GM19043 (cell line): ENCODE measurements around the gene LILRB3.
"Not testable (repeated sequence)": the region's sequence is repeated elsewhere in the genome, so short reads cannot be mapped to it uniquely, and the experiment has no call there.

Source experiments
- ATAC-seq: cut with Tn5 transposase; IDR thresholded peaks from one replicate; pipeline ENCODE4 v1.9.1; 2021; ENCODE audit warnings: low read depth; ENCODE audit not compliant: unreplicated experiment

LILRB3 gene

GRCh38 chr19:54191011-54191810, 31.6 kb downstream of the LILRB3 start, which contains the start of gene TSEN34:
Gene TSEN34, plus strand, starts transcription at chr19:54191308. Its CDS starts 57 bp downstream, at chr19:54191365.
- peak; percentile 24 for ATAC-seq

DNA sequence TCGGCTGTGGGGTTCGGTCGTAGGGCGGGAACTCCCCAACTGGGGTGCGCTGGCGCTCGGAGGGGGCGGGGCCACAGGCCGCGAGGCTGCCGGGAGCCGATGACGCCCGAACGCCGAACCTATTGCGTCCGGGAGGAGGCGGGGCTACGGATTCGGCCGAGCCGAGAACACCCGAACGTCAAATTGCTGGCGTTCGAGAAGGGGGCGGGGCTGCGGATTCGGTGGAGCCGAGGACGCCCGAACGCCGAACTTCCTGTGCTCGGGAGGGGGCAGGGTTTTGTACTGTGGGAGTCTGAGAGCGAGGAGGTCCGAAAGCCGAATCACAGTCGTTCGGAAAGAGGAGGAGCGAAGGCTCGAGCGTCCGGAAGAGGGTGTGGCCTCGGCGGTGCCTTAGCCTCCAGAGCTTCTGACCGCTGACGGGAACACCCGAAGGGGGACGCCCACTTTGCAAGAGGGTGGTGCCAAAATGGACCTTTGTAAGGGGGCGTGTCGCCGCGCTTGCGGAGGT, 32.2 kb downstream of the LILRB3 start:
- ATAC-seq: peak; percentile 43

DNA sequence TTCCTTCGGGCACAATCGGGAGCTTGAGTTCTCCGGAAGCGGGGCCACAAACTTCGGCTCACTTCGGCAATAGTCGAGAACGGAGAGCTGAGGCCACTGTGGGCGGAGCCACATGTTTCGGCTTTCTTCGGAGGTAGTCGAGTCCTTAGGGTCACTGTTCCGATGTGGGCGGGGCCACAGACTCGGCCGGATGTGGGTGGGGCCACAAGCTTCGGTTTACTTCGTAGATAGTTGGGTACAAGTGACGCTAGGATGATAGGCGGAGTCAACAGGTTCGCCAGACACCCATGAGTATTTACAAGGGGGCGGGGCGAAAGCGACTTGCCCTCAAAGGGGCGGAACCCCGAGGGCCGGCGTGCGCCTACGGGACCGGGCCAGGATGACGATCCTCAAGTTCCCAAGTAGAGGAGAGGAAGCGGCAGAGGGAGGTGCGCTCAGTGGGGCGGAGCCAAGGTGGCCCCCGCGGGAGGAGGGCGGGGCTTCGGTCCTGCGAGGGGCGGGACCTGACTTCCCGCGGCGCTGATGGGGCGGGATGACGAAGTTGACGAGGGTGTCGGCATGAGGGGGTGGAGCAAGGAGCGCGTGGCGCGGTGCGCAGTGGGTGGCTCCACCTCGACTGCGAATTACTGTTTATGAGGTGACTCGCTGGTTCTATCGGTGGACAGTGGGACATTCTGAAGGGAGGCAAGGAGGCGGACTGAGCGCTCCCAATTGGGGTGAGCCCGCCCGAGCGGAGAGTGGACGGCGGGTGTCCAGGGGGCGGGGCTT, 32.9 kb downstream of the LILRB3 start:
- ATAC-seq: peak; percentile 50

GRCh38 chr19:54189145-54189734, 33.6 kb downstream of the LILRB3 start, which contains the start of gene MBOAT7:
Gene MBOAT7, minus strand, starts transcription at chr19:54189580. Its CDS starts 1,072 bp downstream, at chr19:54188508.
- peak; percentile 13 for ATAC-seq

GRCh38 chr19:54188215-54188871, 34.5 kb downstream of the LILRB3 start:
- ATAC-seq: no peak

GRCh38 chr19:54186934-54187381, 35.8 kb downstream of the LILRB3 start:
- no peak for ATAC-seq

GRCh38 chr19:54186351-54186750, 36.5 kb downstream of the LILRB3 start:
- no peak for ATAC-seq

DNA sequence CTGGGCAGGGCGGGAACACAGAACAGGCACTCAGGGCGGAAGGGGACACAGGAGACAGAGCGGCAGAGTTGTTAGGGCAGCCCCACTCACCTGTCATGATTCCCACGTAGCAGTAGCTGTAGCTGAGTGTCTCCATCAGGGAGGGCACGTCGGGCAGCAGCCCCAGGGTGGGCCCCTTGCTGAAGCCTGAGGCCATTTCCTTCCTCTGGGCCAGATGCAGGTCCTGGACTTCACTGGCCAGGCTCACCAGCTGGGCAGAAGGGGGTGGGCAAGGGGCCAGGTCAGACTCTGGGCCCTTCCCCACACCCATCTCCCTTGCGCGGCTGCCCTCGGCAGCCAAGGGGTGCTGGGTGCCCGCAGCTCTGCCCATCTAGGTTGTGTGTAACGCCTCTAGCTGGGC, 39.4 kb downstream of the LILRB3 start:
- no peak for ATAC-seq

GRCh38 chr19:54181894-54182293, 40.9 kb downstream of the LILRB3 start:
- ATAC-seq: not testable (repeated sequence)

GRCh38 chr19:54180691-54181091, 42.1 kb downstream of the LILRB3 start:
- no peak for ATAC-seq

DNA sequence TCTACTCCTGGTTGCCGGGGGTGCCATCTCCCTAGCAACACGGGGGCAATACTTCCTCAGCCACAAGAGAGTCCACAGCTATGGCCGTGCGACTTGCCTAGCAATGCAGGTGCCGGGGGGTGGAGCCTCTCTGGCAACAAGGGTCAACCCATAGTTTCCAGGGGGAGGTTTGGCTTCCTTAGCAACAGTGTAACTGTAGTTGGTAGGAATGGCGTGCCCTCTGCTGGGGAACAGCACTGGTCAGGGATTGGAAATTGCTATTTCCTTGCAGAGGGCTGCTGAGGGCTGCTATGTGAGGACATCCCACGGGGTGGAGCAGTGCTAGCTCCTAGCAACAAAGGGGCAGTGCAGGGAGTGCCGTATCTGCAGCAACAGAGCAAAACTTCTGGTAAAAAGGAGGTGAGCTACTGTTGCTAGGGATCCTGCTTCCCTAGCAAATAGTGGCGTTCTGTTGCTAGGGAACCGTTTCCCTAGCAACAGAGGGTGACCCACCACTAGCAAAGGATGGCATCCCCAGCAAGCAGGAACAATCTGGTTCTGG, 42.8 kb downstream of the LILRB3 start:
- no peak for ATAC-seq

DNA sequence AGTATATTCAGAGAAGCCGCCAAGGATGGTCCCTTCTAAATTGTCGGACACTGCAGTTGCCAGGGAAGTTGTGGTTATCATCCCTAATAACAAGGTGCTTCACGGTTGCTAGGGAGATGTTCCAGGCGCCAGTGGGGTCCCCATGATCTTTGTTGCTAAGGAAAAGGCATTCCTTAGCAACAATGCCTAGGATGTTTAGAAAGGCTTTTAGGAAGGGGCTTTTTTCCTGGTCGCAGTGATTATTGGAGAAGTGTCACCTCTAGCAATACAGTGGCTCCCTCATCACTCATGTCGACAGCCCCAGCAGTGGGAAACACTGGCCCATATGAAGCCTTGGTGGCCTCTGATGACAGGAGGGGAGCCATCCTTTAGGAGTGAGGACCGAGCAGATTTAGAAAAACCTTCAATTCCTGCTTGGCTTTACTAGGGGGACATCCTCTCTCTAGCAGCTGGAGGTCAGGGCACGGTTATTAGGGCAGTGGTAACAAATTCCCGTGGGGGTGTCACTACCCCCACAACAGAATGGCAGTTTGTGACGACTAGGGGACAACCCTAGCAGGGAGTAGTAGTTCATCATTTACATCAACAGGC, 43.5 kb downstream of the LILRB3 start:
- no peak for ATAC-seq

- ATAC-seq: no peak
Measured at GRCh38 chr19:54178581-54179261, 44.1 kb downstream of the LILRB3 start.

DNA sequence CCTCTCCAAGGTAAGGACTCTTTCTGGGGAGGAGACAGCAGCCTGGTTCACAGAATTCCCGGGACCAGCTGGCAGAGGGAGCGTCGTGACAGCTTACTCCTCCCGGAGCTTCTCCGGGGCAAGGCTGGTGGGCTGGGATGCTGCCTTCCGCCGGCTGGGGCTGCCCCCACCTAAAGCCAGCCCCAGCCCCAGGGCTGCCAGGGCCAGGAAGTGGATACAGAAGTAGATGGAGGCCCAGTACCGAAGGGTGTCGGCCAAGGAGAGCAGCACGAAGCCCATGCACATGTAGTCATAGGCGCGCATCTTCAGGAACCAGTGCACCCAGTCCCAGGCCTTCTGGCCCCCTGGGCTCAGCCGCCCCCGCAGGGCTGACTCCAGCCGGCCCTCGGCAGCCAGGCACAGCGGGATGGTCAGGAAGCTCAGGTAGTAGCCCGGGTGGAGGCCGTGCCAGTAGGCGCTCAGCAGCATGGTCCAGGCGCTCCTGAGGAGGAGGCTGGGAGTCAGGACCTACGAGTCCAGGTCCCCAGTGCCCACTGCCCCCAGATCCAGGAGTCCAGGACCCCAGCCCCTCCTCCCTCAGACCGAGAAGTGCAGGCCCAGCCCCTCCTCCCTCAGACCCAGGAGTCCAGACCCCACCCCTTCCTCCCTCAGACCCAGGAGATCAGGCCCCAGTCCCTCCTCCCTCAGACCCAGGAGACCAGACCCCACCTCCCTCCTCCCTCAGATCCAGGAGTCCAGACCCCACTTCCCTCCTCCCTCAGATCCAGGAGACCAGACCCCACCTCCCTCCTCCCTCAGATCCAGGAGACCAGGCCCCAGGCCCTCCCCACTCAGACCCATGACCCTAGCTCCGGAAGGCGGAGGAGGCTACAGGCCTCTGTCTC, 48.6 kb downstream of the LILRB3 start:
- ATAC-seq: no peak

- no peak for ATAC-seq
Measured at GRCh38 chr19:54173359-54173699, 49.5 kb downstream of the LILRB3 start.

DNA sequence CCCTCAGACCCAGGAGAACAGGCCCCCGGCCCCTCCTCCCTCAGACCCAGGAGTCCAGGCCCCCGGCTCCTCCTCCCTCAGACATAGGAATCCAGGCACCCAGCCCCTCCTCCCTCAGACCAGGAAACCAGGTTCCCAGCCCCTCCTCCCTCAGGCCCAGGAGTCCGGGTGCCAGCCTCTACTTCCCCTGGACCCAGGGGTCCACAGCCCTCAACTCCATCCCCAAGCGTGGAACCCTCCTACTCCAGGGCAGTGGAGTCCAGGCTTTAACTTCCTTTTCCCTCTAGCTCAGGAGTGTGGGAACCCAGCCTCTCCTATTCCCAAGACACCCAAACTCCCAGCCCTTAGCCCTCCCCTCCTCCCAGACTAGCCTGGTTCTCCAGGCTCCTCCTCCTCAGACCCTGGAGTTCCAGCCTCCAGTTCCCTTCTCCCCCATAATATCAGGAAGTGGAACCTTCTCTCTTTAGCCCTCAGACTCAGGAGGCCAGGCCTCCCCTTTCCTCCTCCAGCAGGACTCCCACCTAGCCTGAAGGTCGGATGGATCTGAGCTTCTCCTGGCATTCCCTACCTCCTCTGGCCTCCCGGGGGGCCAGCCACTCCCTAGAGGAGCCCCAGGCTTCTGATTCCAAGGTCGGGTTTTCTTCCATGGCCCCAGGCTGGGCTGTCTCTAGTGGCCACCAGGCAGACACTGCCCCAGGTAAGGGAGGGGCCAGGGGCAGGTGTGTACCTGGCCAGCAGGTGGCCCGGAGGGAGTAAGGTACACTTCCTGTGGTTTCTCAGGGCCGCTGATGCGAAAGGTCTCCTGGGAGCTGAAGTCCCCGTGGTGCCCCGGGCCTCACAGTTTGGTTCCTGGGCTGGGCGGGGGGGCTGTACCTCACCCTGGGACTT, 50.1 kb downstream of the LILRB3 start, which contains the start of gene TMC4:
Gene TMC4 (minus strand): TSS at position 690 of the 888 bp plus-strand sequence. CDS start 43 bp downstream, at position 647.
- ATAC-seq: no peak

- ATAC-seq: not testable (repeated sequence)
Measured at GRCh38 chr19:54171736-54172431, 50.9 kb downstream of the LILRB3 start.
